GM21737 (cell line): Measurements from ENCODE around the gene MOB3B.
"Not testable (repeated sequence)": the region's sequence is repeated elsewhere in the genome, so short reads cannot be mapped to it uniquely, and the experiment has no call there.

Source experiments
- ATAC-seq: cut with Tn5 transposase; IDR thresholded peaks from one replicate; pipeline ENCODE4 v1.9.1; 2021; ENCODE audit warnings: mild to moderate bottlenecking, moderate library complexity; ENCODE audit not compliant: unreplicated experiment

Gene MOB3B

GRCh38 chr9:27519466-27520465, 9.8 kb downstream of the MOB3B start:
- no peak for ATAC-seq

DNA sequence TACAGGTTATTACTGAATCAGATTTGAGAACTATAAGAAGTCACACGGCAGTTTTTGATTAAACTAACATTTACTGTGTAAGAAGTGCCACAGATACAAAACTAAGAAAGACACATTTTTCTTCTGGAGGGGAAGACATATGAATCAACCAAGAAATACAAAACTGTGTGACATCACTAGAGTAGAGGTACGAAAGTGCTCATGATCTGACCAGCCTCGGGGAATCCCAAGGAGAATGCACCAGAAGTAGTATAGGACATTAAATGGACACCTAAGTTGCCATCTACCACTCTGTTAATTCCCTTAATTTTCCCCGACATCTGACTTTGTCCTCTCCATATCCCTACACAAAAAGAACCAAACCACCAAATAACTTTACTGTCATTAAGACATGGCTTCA, 10.8 kb downstream of the MOB3B start:
- no peak for ATAC-seq

- ATAC-seq, result no peak
These were observed 11.6 kb downstream of the MOB3B start for GRCh38 chr9:27518006-27518405.

GRCh38 chr9:27514551-27514950, 15.1 kb downstream of the MOB3B start:
- ATAC-seq, result no peak

- no peak for ATAC-seq
These were observed 17.8 kb downstream of the MOB3B start for GRCh38 chr9:27511771-27512170.

GRCh38 chr9:27510780-27511179, 18.8 kb downstream of the MOB3B start:
- ATAC-seq, result no peak

- no peak for ATAC-seq
These were observed 22.6 kb downstream of the MOB3B start for GRCh38 chr9:27506981-27507380.

GRCh38 chr9:27505744-27506161, 23.9 kb downstream of the MOB3B start:
- ATAC-seq, result no peak

- no peak for ATAC-seq
These were observed 25.4 kb downstream of the MOB3B start for GRCh38 chr9:27504259-27504658.

- ATAC-seq, result no peak
These were observed 26.0 kb downstream of the MOB3B start for GRCh38 chr9:27503623-27504022.

DNA sequence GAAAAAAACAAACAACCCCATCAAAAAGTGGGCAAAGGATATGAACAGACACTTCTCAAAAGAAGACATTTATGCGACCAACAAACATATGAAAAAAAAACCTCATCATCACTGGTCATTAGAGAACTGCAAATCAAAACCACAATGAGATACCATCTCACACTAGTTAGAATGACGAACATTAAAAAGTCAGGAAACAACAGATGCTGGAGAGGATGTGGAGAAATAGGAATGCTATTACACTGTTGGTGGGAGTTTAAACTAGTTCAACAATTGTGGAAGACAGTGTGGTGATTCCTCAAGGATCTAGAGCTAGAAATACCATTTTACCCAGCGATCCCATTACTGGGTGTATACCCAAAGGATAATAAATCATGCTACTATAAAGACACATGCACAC, 28.7 kb downstream of the MOB3B start:
- ATAC-seq, result not testable (repeated sequence)

DNA sequence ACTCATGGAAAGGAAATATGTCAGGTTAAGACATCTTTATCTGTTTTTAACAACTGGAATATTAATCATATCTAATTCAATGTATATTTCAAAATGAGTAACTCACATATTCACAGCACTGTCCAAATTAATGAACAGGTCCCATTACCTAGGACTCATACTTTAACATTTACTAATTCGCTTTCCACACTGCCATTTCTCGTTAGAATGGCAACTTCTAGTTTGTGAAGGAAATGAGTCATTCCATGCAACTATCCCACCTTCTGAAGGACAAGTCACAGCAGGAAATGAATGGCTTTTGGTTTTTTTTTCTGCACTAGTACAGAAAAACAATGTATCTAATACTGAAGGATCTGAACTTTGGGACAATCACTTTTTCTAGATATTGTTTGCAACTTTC, 30.2 kb downstream of the MOB3B start:
- no peak for ATAC-seq

- no peak for ATAC-seq
These were observed 31.7 kb downstream of the MOB3B start for GRCh38 chr9:27497883-27498417.

GRCh38 chr9:27496135-27496504, 33.5 kb downstream of the MOB3B start:
- ATAC-seq, result no peak

- ATAC-seq, result no peak
These were observed 34.0 kb downstream of the MOB3B start for GRCh38 chr9:27495480-27496134.

GRCh38 chr9:27491154-27491553, 38.5 kb downstream of the MOB3B start:
- ATAC-seq, result no peak

GRCh38 chr9:27489087-27489876, 40.3 kb downstream of the MOB3B start:
- peak; percentile 81 for ATAC-seq

- ATAC-seq, result no peak
These were observed 41.7 kb downstream of the MOB3B start for GRCh38 chr9:27487927-27488326.

DNA sequence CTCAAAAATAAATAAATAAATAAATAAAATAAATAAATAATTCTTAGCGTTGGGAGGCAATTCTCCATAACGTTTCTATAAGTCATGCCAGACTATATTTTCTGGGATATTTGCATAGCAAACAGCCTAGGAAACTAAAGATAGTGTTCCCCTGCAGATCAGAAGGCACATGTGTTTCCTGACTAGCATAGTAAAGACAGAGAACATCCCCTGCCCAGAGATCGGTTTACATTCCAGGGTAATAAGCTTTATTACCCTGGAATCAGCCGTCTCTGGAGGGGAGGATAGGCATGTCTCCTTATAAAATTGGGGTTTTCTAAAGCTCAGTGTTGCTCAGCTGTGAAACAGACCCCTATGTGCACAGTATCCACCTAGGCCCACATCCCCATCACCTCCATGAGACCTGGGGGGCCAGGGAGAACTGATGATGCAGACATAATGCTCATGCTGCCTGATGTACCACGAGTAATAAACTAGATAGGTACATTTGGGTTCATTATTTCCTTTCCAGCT, 42.4 kb downstream of the MOB3B start:
- ATAC-seq, result no peak

DNA sequence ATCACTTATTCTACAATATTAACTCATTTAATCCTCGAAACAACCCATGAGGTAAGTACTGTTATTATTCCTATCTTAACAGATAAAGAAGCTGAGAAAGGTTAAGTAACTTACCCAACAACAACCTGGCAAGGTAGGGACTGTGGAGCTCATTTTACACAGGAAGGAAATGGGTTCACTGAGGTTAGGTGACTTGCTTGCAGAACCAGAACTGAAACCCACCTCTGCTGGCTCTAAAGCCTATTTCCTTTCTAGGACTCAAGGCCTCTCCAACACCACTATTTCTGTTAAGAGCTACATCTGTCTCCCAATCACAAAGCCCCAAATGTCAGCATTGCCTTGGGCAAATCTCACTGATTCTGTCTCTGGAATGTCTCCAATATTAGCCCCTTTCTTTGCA, 44.5 kb downstream of the MOB3B start:
- ATAC-seq, result peak; percentile 78

DNA sequence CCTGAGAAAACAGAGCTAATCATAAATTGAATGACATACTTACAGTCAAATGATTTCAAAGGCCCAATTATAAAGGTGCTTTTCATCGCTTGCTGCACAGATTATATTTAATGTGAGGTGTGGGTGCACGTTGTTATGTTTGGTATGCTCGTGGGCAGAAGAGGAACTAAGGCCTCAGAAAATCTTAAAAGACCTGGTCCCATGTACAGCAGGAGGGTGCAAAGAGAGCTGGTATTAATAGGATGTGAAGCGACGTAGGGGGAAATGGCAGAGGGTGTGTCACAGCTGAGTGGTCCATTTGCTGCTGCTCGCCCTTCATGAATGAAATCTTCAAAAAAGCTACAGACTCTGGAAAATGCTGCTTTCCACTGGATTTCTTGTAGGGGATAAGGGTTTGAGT, 46.0 kb downstream of the MOB3B start:
- ATAC-seq, result no peak
